Uterus (tissue), 4 donors: Measurements from ENCODE around the gene SLC9A8. TPM values are rescaled to one million over a fixed set of nuclear protein-coding genes. Genes with fewer than 3 reads are reported as not detected.

Experiments
- DNase-seq, 2 donors: peaks; one replicate each; pipeline ENCODE4 v3.0.0-alpha.2; 2019 to 2020
- H3K27ac ChIP-seq, 2 donors: fragments of 200-600 bp; sonication (generic); 1 replicate in 1 of 2; 2 replicates in 1 of 2; pipeline ENCODE4 v1.5.1; 2016 to 2018
- H3K27me3 ChIP-seq, 2 donors: fragments of 200-600 bp; sonication (generic); one replicate each; pipeline ENCODE4 v1.5.1; 2018 to 2019; ENCODE audit warnings: control low read depth in 1 of 2
- H3K36me3 ChIP-seq, 2 donors: fragments of 200-600 bp; sonication (generic); one replicate each; pipeline ENCODE4 v1.5.1; 2019; ENCODE audit warnings: control low read depth in 1 of 2
- H3K4me1 ChIP-seq, 2 donors: fragments of 200-600 bp; sonication (generic); one replicate each; pipeline ENCODE4 v1.5.1; 2018 to 2019; ENCODE audit warnings: control low read depth in 1 of 2
- H3K4me3 ChIP-seq, 2 donors: fragments of 200-600 bp; sonication (generic); 1 replicate in 1 of 2; 2 replicates in 1 of 2; pipeline ENCODE4 v1.5.1; 2018 to 2019; ENCODE audit warnings: mild to moderate bottlenecking in 1 of 2
- H3K9me3 ChIP-seq, 2 donors: fragments of 200-600 bp; sonication (generic); one replicate each; pipeline ENCODE4 v1.5.1; 2019; ENCODE audit warnings: control low read depth in 1 of 2
- CTCF ChIP-seq, 4 experiments: fragments of 200-600 bp in 2 of 4; fragments of 450-650 bp in 2 of 4; sonication (generic) in 2 of 4; IDR thresholded peaks; one replicate each; pipeline ENCODE4 v1.5.1; 2016 to 2019; ENCODE audit warnings: antibody characterized with exemption in 4 of 4, mild to moderate bottlenecking in 2 of 4, moderate library complexity in 1 of 4
- POLR2A ChIP-seq, 2 donors: fragments of 450-650 bp; IDR thresholded peaks; one replicate each; pipeline ENCODE4 v1.6.1; 2016; ENCODE audit warnings: antibody characterized with exemption in 2 of 2, mild to moderate bottlenecking in 1 of 2, moderate library complexity in 1 of 2
- intact Hi-C: fragments of 100-400 bp; cut with DNase I; formaldehyde crosslinking; loops from one replicate; pipeline ENCODE4 v1.15.1; 2023; ENCODE audit warnings: low total_unique reads
- total RNA-seq, 4 donors: library from RNA; depleted of rRNA in 3 of 4; stranded (reverse); fragments of >200 nt in 3 of 4; gene quantifications; one replicate each; pipeline versions ENCODE4 v1.1.0 to v1.2.4, GENCODE V29; 2014 to 2023
- donor health status: DM: yes; HTN: yes; CAD: no.

Gene SLC9A8
- total RNA-seq, 4 donors from 2014 or later, result 1.3 to 12.8 (median 4.3) TPM

GRCh38 chr20:49865559-49865958, 52.9 kb downstream of the SLC9A8 start:
- no peak for TF ChIP-seq CTCF (IDR thresholded peaks at IDR 0.05)
- TF ChIP-seq POLR2A (IDR thresholded peaks at IDR 0.05), result no peak
- Histone ChIP-seq H3K27me3 (no peaks in the 10 kb centered on the region), H3K4me1 (no peaks in the 10 kb centered on the region), H3K27ac (no peak overlapping the region), H3K36me3 (no peaks in the 10 kb centered on the region), H3K4me3 (no peak overlapping the region), H3K9me3 (no peaks in the 10 kb centered on the region)
- intact Hi-C loops, result no loop called here
- no peak for DNase-seq

- H3K27ac ChIP-seq, result no peak overlapping the region
- no peak for DNase-seq
- H3K27me3 ChIP-seq, result no peaks in the 10 kb centered on the region
- no peak overlapping the region for H3K4me3 ChIP-seq
- intact Hi-C loops, result no loop called here
- H3K4me1 ChIP-seq, result no peaks in the 10 kb centered on the region
- H3K36me3 ChIP-seq, result no peaks in the 10 kb centered on the region
- no peaks in the 10 kb centered on the region for H3K9me3 ChIP-seq
- TF ChIP-seq POLR2A (IDR thresholded peaks at IDR 0.05), result no peak
- no peak for TF ChIP-seq CTCF (IDR thresholded peaks at IDR 0.05)
Observed at GRCh38 chr20:49866051-49866450, 53.4 kb downstream of the SLC9A8 start.

GRCh38 chr20:49867453-49868215, 55.0 kb downstream of the SLC9A8 start:
- intact Hi-C loops, result no loop called here
- Histone ChIP-seq H3K9me3 (no peaks in the 10 kb centered on the region), H3K36me3 (no peaks in the 10 kb centered on the region), H3K4me1 (no peaks in the 10 kb centered on the region), H3K27me3 (no peaks in the 10 kb centered on the region), H3K27ac (no peak overlapping the region), H3K4me3 (no peak overlapping the region)
- TF ChIP-seq CTCF (IDR thresholded peaks at IDR 0.05) (no peak), POLR2A (IDR thresholded peaks at IDR 0.05) (no peak)
- no peak for DNase-seq

- DNase-seq, result no peak
- H3K27ac ChIP-seq, result no peak overlapping the region
- no peaks in the 10 kb centered on the region for H3K27me3 ChIP-seq
- H3K4me3 ChIP-seq, result no peak overlapping the region
- no peaks in the 10 kb centered on the region for H3K9me3 ChIP-seq
- TF ChIP-seq POLR2A (IDR thresholded peaks at IDR 0.05) (no peak), CTCF (IDR thresholded peaks at IDR 0.05) (no peak)
- intact Hi-C loops, result no loop called here
- H3K4me1 ChIP-seq, result no peaks in the 10 kb centered on the region
- no peaks in the 10 kb centered on the region for H3K36me3 ChIP-seq
Observed at GRCh38 chr20:49868538-49868937, 55.9 kb downstream of the SLC9A8 start.

GRCh38 chr20:49868964-49869363, 56.3 kb downstream of the SLC9A8 start:
- H3K36me3 ChIP-seq, result no peaks in the 10 kb centered on the region

More at GRCh38 chr20:49868964-49869363, 56.3 kb downstream of the SLC9A8 start:
- Histone ChIP-seq H3K9me3 (no peaks in the 10 kb centered on the region), H3K4me1 (no peaks in the 10 kb centered on the region), H3K27ac (no peak overlapping the region), H3K4me3 (no peak overlapping the region), H3K27me3 (no peaks in the 10 kb centered on the region)
- TF ChIP-seq CTCF (IDR thresholded peaks at IDR 0.05) (no peak), POLR2A (IDR thresholded peaks at IDR 0.05) (no peak)
- intact Hi-C loops, result no loop called here
- DNase-seq, result no peak
